Stimulated activated CD4-positive, alpha-beta T cell treated with anti-CD3 and anti-CD28 coated beads, Interleukin-1b, Interleukin-23, amount 100 ng/mL, for 24 hours (primary cell): ENCODE data around the gene ALG8.
"Not testable (repeated sequence)": the region's sequence is repeated elsewhere in the genome, so short reads cannot be mapped to it uniquely, and the experiment has no call there.

Experiments
- DNase-seq, 4 experiments: peaks; one replicate each; pipeline ENCODE4 v3.0.0-alpha.2; 2020; ENCODE audit warnings: low read depth in 4 of 4, low spot score in 1 of 4

ALG8 gene

DNA sequence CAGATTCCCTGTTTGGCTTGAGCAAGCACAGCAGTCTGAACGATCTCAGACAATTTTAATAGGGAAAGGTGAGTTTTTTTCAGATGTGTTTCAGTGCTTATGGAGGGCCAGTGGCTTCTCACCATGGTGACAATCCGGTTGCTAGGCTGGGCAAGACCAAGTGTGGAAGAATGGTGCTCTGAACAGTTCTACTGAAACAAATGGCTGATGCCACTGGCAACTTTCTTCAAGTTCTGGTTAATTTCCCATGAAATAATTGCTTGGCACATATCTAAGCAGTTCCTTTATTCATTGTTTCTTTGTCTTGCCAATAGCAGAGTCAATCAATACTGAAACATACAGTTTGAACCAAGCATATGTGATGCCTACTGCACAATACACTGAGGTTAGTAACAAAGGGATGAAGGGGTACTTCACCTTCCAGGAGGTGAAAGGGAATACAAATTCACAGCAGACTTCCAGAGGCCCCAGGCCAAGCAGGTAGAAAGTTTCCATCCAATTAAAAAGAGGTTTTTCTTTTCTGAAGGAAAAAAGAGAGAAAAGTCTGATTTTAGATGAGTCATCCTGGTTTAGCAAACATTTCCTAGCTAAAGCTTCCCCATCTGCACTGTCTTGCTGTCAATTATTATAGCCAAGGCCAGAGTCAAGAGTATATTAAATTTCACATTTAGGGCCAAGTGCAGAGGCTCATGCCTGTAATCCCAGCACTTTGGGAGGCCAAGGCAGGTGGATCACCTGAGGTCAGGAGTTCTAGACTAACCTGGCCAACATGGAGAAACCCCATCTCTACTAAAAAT lies 38.6 kb downstream of the ALG8 start:
- no peak for DNase-seq

DNA sequence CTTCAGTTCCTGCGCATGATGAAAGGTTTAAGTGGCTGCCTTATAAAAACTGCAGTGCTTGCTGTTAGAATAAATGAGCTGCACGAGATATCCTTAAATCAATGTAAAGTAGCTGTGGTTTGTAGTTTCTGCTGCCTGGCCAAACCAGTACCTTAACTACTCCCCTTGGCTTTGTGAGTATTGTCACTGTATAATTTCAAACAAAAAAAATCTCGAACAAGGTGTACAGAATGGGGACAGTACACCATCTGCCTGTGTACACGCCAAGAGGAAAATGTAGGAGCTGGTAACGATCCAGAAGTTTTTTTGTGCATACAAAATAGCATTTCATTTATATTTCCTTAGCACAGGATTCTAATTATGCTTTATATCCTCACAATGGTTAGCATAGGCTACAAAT lies 39.2 kb downstream of the ALG8 start:
- DNase-seq: no peak

DNA sequence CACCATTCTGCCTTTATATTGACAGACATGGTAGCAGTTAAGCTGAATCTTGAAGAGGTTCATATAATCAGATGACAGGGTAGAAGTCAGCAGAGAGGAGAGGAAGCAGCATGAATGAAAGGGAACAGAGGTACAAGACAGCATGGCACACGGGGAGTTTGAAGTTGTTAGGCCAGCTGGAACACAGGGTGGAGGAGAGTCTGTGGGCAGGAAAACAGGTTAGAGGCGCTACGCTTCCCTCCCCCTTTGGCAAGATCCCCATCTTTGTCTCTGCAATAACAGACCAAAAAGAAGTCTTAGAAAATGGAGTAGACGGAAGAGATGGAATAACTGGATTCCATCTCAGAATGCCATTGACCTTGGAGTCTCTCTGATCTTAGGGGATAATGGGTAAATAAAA lies 39.8 kb downstream of the ALG8 start:
- DNase-seq: no peak

DNA sequence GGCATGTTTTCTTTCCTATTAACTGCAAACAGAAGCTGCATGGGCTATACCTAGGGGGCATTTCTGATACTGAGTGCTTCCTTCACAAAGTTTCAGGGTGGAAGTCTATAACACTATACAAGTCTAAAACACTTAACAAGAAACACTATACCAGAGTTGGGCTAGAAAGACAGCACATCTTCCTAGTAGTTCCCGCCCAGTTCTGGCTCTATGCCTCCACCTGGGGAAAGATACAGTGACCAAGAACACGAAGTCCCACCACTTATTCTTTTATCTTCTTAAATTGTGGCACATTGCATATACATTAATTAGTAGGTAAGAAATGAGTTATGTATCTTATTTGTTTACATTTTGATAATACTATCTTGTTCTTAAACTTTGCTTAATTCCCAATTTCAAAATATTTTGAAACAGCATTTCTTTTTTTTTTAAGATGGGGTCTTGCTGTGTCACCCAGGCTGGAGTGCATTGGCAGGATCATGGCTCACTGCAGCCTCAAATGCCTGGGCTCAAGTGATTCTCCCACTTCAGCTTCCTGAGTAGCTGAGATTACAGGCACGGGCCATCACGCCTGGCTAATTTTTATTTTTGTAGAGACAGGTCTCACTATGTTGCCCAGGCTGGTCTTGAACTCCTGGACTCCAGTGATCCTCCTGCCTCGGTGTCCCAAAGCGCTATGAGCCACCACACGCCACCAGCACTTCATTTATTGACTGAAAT lies 41.6 kb downstream of the ALG8 start:
- no peak for DNase-seq

- DNase-seq: no peak
Measured at GRCh38 chr11:78094250-78094649, 45.2 kb downstream of the ALG8 start.

DNA sequence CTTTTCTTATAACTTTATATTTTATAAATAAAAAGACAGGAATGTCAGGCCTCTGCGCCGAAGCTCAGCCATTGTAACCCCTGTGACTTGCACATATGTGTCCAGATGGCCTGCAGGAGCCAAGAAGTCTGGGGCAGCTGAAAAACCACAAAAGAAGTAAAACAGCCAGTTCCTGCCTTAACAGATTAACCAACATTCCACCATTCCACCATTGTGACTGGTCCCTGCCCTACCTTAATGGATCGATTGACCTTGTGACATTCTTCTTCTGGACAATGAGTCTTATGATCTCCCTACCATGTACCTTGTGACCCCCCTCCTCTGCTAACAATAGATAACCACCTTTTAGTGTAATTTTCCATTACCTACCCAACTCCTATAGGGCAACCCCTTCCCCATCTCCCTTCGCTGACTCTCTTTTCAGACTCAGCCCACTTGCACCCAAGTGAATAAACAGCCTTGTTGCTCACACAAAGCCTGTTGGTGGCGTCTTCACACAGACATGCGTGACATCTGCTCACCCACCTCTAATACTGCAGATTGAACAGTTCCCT lies 52.8 kb downstream of the ALG8 start:
- not testable (repeated sequence) for DNase-seq

DNA sequence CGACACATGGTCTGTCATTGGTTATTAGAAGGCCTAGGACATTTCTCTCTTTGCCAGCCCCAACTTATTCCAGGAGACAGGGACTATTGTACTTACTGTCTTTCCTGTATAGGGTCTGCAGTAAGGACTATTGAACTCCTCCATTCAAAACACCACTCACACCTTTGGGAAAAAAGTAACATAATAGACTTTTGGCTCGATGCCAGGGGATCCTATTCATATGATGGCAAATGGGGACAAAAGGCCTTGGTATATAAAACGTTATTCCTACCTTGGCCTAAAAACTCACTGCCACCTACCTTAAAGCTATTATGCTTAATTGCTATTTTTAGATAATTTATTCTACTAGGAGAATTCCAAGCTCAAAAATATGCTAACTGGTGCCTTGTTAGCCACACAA lies 53.5 kb downstream of the ALG8 start:
- no peak for DNase-seq

DNA sequence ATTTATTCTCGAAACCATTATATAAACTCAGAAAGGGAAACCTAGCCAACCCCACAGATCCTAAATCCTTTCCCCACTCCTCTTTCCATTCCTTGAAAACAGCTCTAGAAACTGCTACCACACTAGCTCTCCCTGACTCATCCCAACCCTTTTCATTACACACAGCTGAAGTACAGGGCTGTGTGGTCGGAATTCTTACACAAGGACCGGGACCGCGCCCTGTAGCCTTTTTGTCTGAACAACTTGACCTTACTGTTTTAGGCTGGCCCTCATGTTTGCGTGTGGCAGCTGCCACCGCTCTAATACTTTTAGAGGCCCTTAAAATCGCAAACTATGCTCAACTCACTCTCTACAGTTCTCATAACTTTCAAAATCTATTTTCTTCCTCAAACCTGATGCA lies 54.9 kb downstream of the ALG8 start:
- not testable (repeated sequence) for DNase-seq

- no peak for DNase-seq
Measured at GRCh38 chr11:78083021-78083420, 56.4 kb downstream of the ALG8 start.

- DNase-seq: no peak
Measured at GRCh38 chr11:78082146-78082545, 57.3 kb downstream of the ALG8 start.

DNA sequence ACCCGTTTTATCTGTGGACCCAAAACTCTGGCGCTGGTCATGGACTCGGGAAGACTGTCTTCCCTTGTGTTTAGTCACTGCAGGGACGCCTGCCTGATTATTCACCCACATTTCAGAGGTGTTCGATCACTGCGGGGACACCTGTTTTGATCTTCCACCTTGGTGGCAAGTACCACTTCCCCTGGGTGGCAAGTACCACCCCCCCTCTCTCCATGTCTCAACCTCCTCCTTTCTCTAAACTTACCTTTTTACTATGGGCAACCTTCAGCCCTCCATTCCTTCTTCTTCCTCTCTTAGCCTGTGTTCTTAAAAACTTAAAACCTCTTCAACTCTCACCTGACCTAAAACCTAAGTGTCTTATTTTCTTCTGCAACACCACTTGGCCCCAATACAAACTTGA lies 57.8 kb downstream of the ALG8 start:
- no peak for DNase-seq

GRCh38 chr11:78080818-78081495 lies 58.5 kb downstream of the ALG8 start:
- DNase-seq: no peak

- DNase-seq: no peak
Measured at GRCh38 chr11:78080084-78080817, 59.2 kb downstream of the ALG8 start.

- DNase-seq: peak; percentile 38 to 57 (median 50)
Measured at GRCh38 chr11:78079232-78080083, 60.0 kb downstream of the ALG8 start, which contains the start of gene NDUFC2. Gene NDUFC2 (minus strand): TSS chr11:78079862. CDS start chr11:78079744, 118 bp downstream.

DNA sequence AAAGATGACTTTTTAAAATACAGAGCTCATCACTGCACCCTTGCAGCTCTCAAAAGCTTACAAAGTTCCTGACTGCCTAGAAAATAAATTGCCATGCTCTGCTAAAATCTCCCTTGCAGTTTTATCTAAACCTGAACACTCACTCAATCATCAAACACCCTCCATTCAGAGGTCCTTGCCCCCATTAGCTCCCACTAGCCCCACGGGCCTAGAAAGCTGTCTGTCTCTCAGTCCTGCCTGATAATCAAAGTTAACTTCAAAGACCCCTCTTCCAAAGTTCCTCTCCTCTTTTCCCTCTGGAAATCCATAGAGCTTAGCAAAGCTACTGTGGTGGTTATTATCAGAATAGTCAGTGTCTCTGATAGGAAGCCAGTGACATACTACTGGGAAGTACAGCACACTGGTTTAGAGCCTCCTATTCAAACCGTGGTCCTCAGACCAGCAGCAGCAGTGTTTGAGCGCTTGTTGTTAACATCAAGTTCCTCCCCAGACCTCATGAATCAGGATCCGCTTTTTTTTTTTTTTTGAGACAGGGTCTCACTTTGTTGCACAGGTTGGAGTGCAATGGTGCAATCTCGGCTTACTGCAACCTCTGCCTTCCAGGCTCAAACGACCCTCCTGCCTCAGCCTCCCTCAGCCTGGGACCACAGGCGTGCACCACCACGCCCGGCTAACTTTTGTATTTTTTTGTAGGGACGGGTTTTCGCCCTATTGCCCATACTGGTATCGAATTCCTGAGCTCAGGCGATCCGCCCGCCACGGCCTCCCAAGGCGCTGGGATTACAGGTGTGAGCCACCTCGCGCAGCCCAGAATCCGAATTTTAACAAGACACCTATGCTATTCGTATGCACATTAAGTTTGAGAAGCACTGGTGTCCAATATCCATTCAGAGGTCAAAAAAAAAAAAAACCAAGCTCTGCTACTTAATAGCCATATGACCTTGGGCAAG lies 60.9 kb downstream of the ALG8 start:
- no peak for DNase-seq

DNA sequence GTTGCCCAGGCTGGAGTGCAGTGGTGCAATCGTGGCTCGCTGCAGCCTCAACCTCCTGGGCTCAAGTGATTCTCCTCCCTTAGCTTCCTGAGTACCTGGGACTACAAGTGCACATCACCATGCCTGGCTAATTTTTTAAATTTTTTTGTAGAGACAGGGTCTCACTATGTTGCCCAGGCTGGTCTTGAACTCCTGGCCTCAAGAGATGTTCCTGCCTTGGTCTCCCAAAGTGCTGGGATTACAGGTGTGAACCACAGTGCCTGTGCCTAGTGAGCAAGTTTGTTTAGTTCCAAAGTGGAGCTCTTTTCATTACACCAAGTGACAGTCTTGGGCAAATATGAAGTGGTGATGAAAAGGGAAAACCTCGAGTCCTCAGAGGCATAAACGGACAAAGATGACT lies 61.8 kb downstream of the ALG8 start:
- not testable (repeated sequence) for DNase-seq

DNA sequence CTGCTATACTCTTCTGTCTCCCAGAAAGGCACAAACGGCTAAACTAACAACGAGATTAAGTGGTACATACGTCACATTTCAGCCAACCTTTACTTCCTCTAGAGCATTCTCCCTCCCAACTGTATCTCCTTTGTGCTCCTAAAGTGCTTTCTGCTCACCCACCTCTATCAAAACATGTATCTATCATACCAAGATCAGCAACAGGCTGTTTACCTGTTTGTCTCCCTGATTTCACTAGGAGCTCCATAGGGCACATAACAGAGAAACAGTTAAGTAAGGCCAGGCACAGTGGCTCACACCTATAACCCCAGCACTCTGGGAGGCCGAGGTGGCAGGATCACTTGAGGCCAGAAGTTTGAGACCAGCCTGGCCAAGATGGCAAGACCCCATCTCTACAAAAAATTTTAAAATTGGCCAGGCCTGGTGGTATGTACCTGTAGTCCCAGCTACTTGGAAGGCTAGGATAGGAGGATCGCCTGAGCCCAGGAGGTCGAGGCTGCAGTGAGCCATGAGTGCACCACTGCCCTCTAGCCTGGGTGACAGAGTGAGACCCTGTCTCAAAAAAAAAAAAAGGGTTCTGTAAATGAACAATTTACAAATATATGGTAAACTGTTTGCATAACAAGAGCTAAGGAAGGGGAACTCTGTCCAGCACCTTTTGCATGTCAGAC lies 62.6 kb downstream of the ALG8 start:
- DNase-seq: no peak

DNA sequence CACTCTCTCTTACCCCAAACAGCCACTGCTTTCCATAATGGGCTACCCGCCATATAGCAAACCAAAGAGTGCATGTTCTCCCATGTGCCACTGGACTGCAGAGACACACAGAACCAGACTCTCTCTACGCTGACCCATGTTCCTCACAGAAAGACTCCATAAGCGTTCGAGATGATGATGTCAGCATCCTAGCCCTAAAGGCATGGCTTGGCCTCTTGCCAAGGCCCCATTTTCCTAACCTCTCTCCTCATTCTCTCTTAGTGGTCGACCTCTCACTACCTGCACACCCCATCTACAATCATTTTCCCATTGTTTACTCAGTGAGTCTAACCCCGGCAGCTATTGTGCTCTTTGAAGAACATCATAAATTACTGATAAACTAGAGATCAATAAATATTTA lies 64.7 kb downstream of the ALG8 start:
- DNase-seq: no peak
